ENCODE measurements around the gene IRF4. TPM values are rescaled to one million over a fixed set of nuclear protein-coding genes. Genes with fewer than 3 reads are reported as not detected.

The IRF4 gene
- total RNA-seq, 8 experiments from 2014 or later = 0.04 to 0.24 (median 0.12) TPM; not detected in 2

DNA sequence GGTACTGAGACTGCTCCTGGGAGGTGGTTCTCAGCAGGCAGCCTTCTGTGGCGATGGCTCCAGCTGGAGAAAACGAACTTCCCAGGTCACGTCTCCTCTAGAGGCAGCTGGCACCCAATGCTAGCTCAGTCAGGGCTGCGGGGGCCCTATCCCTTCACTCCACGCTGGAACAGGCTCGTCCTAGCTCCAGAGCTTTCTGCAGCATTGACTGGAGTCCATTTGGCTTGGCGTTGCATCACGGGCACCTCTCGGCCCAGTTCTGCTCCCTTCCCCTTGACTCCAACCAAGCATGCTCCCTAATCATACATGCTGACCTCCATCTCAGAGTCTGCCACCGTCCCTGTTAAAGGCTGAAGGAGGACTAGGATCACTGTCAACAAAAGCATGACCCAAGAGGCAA, 5.9 kb upstream of the IRF4 start:
- H3K4me1 ChIP-seq (replicated peaks in 1 of 2) = no peaks in the 10 kb centered on the region
- no peak overlapping the region for H3K4me3 ChIP-seq
- ATAC-seq (replicated peaks in 6 of 8) = no peak
- H3K27ac ChIP-seq = no peak overlapping the region
- WGBS, 10 experiments = 5 to 100% (median 60%) methylated on average over 1 to 6 of the region's 10 CpGs; no CpG with 5 or more reads in 2 of the 10 experiments
- in situ Hi-C loops (cut with MboI; ENCODE audit: low pct_unique_long_range_greater_than_20kb in 2 of 9, low sequenced_read_pairs in 9 of 9, unreplicated experiment in 9 of 9) = no loop called here

DNA sequence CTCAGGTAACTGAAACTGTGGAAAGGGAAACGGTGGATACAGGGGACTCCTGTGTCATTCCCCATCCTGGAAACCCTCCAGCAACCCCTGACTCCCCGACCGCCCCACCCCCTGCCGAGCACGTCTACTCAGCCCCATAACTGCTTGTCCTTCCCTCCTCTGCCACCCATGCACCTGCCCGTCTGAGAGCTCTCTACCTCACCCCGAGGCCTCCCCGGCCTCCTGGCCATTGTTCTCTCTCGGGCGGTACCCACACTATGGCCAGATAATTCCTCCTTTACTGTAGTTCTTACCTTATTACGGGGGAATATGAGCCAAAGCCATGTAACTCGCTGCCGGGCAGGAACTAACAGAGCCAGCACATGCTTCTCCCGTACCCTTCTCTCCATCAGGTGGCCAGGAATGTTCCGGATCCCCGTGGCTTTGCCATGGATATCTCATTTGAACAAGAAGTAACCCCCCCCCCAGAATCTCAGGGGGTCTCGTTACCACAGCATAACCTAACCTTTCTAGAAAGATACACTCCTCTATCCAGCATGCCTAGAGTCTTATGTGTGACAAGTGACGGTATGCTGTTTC, 4.8 kb upstream of the IRF4 start:
- ATAC-seq (replicated peaks in 6 of 8) = no peak
- in situ Hi-C loops (cut with MboI; ENCODE audit: low pct_unique_long_range_greater_than_20kb in 2 of 9, low sequenced_read_pairs in 9 of 9, unreplicated experiment in 9 of 9) = no loop called here
- H3K4me3 ChIP-seq = no peak overlapping the region
- no peak overlapping the region for H3K27ac ChIP-seq
- peaks cover 0 to 1% of the 10 kb centered on the region in 2 donors for H3K4me1 ChIP-seq (replicated peaks in 1 of 2)
- WGBS, 10 experiments = 40 to 100% (median 80%) methylated on average over 1 to 9 of the region's 18 CpGs; no CpG with 5 or more reads in 3 of the 10 experiments

DNA sequence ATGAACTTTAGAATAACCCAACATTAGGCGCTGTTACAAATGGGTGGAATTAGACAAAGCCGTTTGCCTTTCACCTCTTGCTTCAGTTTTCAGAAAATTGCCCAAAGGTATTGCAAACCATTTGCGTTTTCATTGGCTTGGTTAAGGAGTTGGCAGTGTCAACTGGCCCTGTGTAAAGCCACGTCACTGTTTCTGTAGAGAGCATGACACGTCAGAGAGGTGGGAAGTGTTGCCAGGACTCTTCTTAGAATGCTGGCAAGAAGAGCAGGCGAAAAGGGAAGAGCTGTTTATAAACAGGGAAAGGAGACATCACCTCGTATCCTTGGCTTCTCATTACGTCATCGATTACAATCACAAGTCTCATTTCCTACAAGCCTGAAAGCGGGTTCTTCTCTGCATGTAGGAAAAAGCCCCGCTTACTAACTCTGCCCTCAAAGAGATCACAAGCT, 4.2 kb upstream of the IRF4 start:
- 57 to 93% (median 75%) methylated on average over 1 to 10 of the region's 11 CpGs; no CpG with 5 or more reads in 3 of the 10 experiments for WGBS, 10 experiments
- H3K27ac ChIP-seq = no peak overlapping the region
- in situ Hi-C loops (cut with MboI; ENCODE audit: low pct_unique_long_range_greater_than_20kb in 2 of 9, low sequenced_read_pairs in 9 of 9, unreplicated experiment in 9 of 9) = no loop called here
- no peak overlapping the region for H3K4me3 ChIP-seq
- H3K4me1 ChIP-seq (replicated peaks in 1 of 2) = peaks cover 0 to 2% of the 10 kb centered on the region in 2 donors
- ATAC-seq (replicated peaks in 6 of 8) = no peak

DNA sequence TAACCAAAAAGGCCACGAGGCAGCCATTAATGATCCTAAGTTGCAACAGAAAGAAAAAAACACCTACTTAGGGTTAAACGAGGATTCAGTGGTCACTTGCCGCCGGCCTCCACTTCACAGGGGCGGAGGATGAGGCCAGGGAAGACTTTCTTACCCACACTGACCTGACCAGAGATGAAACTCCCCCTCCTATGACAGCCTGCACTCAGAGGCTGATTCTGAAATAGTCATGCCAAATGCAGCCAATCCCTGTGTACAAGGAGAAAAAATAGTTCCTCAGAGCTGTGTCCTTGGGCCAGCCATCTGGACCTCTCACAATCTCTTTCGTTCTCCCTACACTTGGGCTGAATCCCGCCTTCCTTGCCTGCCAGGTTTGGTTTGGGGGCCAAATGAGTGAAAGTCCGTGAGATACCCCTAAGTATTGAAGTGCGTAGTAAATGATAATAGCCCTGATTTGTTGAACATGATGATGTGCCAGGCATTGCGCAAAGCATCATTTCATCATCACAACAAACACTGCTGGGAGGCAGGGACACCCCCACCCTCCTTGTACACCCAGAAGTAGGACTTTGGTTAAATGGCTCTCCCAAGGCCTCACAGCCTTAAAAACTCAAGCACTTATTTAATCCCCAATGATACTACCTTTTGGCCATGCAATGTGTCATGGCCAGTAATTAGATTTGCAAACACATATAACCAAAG, 3.2 kb upstream of the IRF4 start:
- in situ Hi-C loops (cut with MboI; ENCODE audit: low pct_unique_long_range_greater_than_20kb in 2 of 9, low sequenced_read_pairs in 9 of 9, unreplicated experiment in 9 of 9) = no loop called here
- no peak for ATAC-seq (replicated peaks in 6 of 8)

DNA sequence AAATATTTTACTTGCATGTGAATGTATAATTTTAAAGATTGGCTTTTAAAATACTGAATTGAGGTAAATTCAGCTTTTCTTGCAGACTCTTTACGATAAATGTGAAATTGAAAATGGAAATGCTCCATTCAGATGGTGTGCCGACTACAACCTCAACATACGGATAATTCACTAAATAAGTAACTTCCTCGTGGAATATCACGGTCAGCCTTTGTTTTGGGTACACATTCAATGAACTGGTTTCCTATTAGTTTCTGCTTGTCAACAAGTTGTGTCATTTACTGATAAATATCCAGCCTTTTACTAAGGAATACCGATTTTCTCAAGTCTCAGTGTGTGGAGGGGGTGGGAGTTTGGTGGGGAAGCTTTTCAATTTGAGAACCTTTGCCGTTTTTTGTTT, 2.4 kb upstream of the IRF4 start:
- in situ Hi-C loops (cut with MboI; ENCODE audit: low pct_unique_long_range_greater_than_20kb in 2 of 9, low sequenced_read_pairs in 9 of 9, unreplicated experiment in 9 of 9) = no loop called here
- H3K27ac ChIP-seq = no peak overlapping the region
- 58 to 100% (median 73%) methylated on average over 1 to 7 of the region's 7 CpGs for WGBS, 10 experiments
- no peak overlapping the region for H3K4me3 ChIP-seq
- H3K4me1 ChIP-seq (replicated peaks in 1 of 2) = peaks cover 0 to 2% of the 10 kb centered on the region in 2 donors
- no peak for ATAC-seq (replicated peaks in 6 of 8)

More for the DNA sequence above, 3.2 kb upstream of the IRF4 start:
- Histone ChIP-seq H3K27ac (no peak overlapping the region), H3K4me1 (replicated peaks in 1 of 2) (peaks cover 0 to 2% of the 10 kb centered on the region in 2 donors), H3K4me3 (no peak overlapping the region)
- 0 to 80% (median 72%) methylated on average over 1 to 9 of the region's 10 CpGs; no CpG with 5 or more reads in 1 of the 10 experiments for WGBS, 10 experiments

DNA sequence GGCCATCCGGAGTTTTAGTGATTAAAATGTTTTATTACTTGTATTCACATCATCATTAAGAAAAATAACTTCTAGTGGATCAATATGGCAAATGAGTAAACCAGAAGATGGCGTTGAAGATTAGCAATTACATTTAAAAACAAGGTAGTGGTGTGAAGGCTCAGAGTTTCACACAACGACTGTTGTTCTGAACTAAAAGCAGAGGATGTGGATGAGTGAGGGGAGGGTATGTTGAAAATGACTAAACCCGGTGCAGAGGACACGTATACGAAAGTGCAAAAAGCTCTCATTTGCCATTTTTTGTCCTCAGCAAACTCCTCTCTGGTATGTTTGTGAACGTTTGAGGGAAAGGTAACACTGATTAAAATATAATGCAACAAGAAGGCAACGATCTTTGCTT, 1.9 kb upstream of the IRF4 start:
- Histone ChIP-seq H3K4me1 (replicated peaks in 1 of 2) (peaks cover 0 to 2% of the 10 kb centered on the region in 2 donors), H3K27ac (no peak overlapping the region), H3K4me3 (no peak overlapping the region)
- no peak for ATAC-seq (replicated peaks in 6 of 8)
- in situ Hi-C loops (cut with MboI; ENCODE audit: low pct_unique_long_range_greater_than_20kb in 2 of 9, low sequenced_read_pairs in 9 of 9, unreplicated experiment in 9 of 9) = no loop called here
- 33 to 82% (median 40%) methylated on average over 2 to 8 of the region's 8 CpGs for WGBS, 10 experiments

DNA sequence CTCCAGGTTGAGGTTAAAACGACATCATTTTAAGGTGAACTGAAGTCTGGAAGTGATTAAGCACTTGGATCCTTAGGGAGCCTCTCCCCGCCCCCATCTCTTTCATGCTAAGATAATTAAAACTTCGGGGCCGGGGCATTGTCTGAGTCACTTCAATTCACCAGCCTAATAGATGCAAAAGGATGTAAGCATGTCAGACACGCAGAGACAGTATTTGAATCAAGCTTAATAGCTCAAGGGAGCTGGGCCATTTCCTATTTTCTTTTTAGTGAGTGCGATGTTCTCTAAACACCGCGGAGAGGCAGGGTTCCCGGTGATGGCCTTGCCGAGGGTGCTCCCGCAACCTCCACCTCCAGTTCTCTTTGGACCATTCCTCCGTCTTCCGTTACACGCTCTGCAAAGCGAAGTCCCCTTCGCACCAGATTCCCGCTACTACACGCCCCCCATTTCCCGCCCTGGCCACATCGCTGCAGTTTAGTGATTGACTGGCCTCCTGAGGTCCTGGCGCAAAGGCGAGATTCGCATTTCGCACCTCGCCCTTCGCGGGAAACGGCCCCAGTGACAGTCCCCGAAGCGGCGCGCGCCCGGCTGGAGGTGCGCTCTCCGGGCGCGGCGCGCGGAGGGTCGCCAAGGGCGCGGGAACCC, 516 bp upstream of the IRF4 start:
- Histone ChIP-seq H3K4me3 (no peak overlapping the region), H3K4me1 (replicated peaks in 1 of 2) (peaks cover 0 to 2% of the 10 kb centered on the region in 2 donors), H3K27ac (no peak overlapping the region)
- WGBS, 10 experiments = 0 to 4% (median 0%) methylated on average over 1 to 19 of the region's 44 CpGs; no CpG with 5 or more reads in 3 of the 10 experiments
- in situ Hi-C loops (cut with MboI; ENCODE audit: low pct_unique_long_range_greater_than_20kb in 2 of 9, low sequenced_read_pairs in 9 of 9, unreplicated experiment in 9 of 9) = no loop called here
- peak in 4 of 8 experiments; percentile 10 to 35 (median 18) for ATAC-seq (replicated peaks in 6 of 8)

DNA sequence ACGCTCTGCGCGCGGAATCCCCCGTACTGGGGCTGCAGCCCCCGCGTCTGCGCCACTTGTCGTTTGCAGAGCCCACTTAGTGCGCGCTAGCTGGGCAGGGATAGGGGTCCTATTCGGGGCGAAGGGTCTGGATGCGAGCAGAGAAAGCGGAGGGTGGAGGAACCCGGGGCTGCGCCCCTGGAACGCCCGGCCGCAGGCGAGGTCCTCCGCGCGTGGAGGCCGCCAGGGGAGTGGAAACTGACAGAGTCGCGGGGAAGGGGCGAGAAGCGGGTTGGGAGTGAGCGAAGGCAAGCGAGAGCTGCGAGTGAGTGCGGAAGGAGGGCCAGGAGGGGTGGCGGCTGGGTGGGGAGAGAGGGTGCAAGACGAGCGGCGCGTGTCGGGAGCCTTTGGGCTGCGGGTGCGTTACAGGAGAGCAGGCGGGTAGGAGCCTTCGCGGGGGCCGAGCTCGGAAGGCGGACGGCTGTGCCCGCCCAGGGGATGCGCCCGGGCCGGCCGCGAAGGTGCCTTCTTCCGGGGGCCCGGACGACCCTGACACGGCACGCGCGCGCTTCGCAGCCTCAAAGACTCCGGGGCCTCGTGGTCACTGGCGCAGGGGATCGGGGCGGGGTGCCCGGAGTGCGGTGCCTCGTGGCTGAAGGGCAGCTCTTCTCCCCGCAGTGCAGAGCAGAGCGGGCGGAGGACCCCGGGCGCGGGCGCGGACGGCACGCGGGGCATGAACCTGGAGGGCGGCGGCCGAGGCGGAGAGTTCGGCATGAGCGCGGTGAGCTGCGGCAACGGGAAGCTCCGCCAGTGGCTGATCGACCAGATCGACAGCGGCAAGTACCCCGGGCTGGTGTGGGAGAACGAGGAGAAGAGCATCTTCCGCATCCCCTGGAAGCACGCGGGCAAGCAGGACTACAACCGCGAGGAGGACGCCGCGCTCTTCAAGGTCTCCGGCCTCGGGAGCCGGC, 1.2 kb downstream of the IRF4 start:
- peak in 6 of 8 experiments; percentile 11 to 34 (median 23) for ATAC-seq (replicated peaks in 6 of 8)
- Histone ChIP-seq H3K4me1 (replicated peaks in 1 of 2) (peaks cover 0 to 2% of the 10 kb centered on the region in 2 donors), H3K27ac (no peak overlapping the region), H3K4me3 (peak overlapping the region; percentile 10 to 21 (median 16))
- in situ Hi-C loops (cut with MboI; ENCODE audit: low pct_unique_long_range_greater_than_20kb in 2 of 9, low sequenced_read_pairs in 9 of 9, unreplicated experiment in 9 of 9) = no loop called here
- WGBS, 10 experiments = 0 to 4% (median 0%) methylated on average over 1 to 10 of the region's 108 CpGs; no CpG with 5 or more reads in 6 of the 10 experiments

DNA sequence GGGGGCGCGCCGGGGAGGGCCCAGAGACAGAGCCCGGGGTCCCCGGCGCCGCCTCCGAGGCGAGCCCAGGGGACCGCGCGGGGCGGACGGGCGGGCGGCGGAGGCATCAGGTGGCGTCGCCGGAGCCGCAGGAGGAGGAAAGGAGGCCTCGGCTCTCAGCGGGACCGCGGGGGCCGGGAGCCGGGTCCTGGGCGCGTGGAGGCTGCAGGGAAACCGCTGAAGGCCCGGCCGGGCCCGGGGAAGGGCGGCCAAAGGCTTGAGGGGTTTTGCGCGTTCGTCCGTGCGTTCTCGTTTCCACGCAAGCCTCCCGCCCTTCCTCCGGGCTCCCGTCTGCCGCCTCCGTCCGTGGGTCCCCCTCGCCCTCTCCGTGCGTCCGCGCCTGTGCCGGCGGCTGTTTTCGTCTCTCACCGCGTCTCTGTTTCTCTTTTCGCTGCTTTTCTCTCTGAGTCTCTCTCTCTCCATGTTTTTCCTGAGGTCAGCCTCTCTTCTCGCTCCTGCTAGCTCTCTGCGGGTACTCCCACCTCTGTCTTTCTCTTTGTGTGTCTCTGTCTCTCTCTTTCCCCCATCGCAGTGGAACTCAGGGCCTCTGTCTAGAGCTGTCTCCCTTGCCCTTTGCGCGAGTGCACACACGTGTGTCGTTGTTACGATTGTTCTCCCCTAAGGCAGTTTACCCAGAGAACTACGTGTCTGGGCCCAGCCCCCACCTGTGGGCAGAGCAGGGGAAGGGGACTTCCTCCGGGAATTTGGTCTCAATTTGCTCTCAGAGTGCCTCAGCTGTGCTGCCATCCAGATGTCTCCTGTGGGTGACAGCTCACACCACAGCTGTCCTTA, 2.1 kb downstream of the IRF4 start:
- H3K4me3 ChIP-seq = peak overlapping the region; percentile 10 to 21 (median 16)
- in situ Hi-C loops (cut with MboI; ENCODE audit: low pct_unique_long_range_greater_than_20kb in 2 of 9, low sequenced_read_pairs in 9 of 9, unreplicated experiment in 9 of 9) = no loop called here

DNA sequence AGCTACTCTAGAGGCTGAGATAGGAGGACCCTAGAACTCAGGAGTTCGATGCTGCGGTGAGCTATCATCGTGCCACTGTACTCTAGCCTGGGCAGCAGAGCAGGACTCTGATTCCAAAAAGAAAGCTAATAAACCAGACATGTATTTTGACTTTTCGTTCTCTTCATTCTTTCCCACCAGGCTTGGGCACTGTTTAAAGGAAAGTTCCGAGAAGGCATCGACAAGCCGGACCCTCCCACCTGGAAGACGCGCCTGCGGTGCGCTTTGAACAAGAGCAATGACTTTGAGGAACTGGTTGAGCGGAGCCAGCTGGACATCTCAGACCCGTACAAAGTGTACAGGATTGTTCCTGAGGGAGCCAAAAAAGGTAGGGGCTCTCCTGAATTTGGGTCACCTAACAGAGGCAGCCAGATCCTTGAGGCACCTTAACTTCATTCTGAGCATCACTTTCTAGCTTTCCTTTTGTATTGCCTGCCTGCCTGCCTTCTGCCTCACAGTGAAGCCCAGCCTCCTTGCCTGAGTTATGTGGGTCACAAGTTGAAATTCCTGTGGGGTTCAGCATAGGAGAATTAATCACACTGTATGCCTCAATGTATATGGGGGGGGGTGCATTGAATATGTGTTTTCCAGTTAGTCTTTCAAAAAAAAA, 3.2 kb downstream of the IRF4 start:
- 50 to 100% (median 89%) methylated on average over 1 to 12 of the region's 13 CpGs; no CpG with 5 or more reads in 2 of the 10 experiments for WGBS, 10 experiments
- no peak for ATAC-seq (replicated peaks in 6 of 8)
- Histone ChIP-seq H3K4me3 (no peak overlapping the region), H3K4me1 (replicated peaks in 1 of 2) (peaks cover 0 to 2% of the 10 kb centered on the region in 2 donors), H3K27ac (no peak overlapping the region)
- in situ Hi-C loops (cut with MboI; ENCODE audit: low pct_unique_long_range_greater_than_20kb in 2 of 9, low sequenced_read_pairs in 9 of 9, unreplicated experiment in 9 of 9) = no loop called here

More for the DNA sequence above, 2.1 kb downstream of the IRF4 start:
- H3K27ac ChIP-seq = no peak overlapping the region
- ATAC-seq (replicated peaks in 6 of 8) = peak in 6 of 8 experiments; percentile 16 to 49 (median 26)
- peaks cover 0 to 2% of the 10 kb centered on the region in 2 donors for H3K4me1 ChIP-seq (replicated peaks in 1 of 2)
- WGBS, 10 experiments = 0 to 25% (median 6%) methylated on average over 1 to 16 of the region's 68 CpGs; no CpG with 5 or more reads in 3 of the 10 experiments

DNA sequence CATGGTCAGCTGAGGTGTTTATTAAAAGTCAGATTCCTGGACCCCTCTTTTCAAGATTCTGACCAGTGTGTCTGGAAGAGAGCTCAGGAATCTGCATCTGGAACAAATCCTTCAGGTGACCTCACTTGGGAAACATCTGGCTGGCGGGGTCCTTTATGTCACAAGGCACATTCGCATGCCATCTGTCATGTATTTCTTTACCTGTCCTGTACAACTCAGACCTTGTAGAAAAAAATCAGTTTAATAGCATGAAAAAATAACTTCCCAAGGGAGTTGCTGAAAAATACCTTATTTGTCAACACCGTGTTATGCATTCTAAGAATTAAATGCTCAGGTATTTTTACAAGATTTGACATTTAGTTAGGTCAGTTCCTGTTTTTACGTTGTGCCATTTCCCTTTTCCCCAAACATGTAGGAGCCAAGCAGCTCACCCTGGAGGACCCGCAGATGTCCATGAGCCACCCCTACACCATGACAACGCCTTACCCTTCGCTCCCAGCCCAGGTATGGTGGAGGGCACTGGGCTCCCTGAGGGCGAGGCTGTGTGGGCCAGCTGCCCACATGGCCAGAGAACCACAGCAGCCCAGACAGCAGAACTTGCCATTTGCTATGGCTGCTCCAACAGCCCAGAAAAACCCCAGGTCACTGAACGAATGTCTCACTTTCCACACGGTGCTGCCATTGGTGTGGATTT, 4.0 kb downstream of the IRF4 start:
- Histone ChIP-seq H3K4me1 (replicated peaks in 1 of 2) (peaks cover 0 to 2% of the 10 kb centered on the region in 2 donors), H3K27ac (no peak overlapping the region), H3K4me3 (no peak overlapping the region)
- ATAC-seq (replicated peaks in 6 of 8) = no peak
- 20 to 92% (median 55%) methylated on average over 1 to 6 of the region's 10 CpGs for WGBS, 10 experiments
- in situ Hi-C loops (cut with MboI; ENCODE audit: low pct_unique_long_range_greater_than_20kb in 2 of 9, low sequenced_read_pairs in 9 of 9, unreplicated experiment in 9 of 9) = no loop called here
